Measurements from ENCODE around the gene PROSER3.
"Not testable (repeated sequence)": the region's sequence is repeated elsewhere in the genome, so short reads cannot be mapped to it uniquely, and the experiment has no call there.

Gene PROSER3

DNA sequence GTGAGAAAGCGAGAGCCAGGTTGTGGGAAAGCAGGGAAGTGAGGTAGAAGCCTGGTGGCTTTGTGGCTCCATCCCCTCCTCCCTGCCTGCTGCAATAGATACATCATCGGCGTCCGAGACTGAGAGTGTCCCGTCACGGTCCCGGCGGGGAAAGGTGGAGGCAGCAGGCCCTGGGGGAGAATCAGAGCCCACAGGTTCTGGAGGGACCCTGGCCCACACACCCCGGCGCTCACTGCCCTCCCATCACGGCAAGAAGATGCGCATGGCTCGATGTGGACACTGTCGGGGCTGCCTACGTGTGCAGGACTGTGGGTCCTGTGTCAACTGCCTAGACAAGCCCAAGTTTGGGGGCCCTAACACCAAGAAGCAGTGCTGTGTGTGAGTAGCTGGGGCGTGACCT, 35.1 kb upstream of the PROSER3 start:
- no peak for DNase-seq

DNA sequence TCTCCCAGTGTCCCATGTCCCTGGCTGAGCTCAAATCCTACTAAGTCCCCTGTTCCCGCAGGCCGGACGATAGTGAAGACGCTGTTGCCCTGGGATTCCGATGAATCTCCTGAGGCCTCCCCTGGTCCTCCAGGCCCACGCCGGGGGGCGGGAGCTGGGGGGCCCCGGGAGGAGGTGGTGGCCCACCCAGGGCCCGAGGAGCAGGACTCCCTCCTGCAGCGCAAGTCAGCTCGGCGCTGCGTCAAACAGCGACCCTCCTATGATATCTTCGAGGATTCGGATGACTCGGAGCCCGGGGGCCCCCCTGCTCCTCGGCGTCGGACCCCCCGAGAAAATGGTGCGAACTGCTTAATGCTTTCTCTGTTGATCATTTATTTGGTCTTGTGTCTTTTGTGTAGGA, 34.3 kb upstream of the PROSER3 start:
- DNase-seq: no peak

DNA sequence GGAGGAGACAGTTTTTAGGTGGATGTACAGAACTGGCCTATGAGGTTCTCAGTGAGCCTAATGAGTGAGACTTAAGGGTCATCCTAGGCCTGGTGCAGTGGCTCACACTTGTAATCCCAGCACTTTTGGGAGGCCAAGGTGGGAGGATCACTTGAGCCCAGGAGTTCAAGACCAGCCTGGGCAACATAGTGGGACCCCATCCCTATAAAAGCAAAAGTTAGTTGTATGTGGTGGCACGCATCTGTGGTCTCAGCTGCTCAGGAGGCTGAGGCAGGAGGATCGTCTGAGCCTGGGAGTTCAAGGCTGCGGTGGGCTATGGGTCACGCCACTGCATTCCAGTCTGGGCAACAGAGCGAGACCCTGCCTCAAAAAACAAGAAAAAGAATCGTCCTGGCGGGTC, 33.8 kb upstream of the PROSER3 start:
- DNase-seq: not testable (repeated sequence)

DNA sequence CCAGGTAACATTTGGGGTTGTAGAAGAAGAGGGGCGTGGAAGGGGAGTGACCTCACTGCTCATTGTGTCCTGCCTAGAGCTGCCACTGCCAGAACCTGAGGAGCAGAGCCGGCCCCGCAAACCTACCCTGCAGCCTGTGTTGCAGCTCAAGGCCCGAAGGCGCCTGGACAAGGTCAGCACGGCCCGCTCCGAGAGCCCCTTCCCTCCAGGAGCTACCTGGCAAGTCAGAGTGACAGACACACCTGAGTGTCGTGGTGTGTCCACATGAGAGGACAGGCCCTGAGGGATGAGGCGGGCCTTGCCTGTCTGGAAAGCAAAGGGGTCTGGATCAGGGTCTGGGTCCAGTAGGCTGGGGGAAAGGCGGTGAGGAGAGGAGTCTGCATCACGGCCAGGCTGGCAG, 33.4 kb upstream of the PROSER3 start:
- no peak for DNase-seq

DNA sequence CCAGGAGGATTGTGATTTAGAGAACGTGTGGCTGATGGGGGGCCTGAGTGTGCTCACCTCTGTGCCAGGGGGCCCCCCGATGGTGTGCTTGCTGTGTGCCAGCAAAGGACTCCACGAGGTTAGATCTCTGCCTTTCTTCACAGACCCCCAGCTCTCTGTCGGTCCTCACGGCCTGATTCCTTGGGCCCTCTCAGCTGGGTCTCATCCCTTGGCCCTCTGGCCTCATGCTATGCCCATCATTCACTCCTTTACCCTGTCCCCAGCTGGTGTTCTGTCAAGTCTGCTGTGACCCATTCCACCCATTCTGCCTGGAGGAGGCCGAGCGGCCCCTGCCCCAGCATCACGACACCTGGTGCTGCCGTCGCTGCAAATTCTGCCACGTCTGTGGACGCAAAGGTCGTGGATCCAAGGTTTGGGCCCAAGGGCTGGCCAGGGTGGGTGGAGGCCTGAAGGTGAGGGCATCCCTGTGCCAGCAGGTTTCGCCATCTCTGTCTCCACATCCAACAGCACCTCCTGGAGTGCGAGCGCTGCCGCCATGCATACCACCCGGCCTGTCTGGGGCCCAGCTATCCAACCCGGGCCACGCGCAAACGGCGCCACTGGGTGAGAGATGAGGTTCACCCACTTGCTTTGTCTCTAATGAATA, 32.6 kb upstream of the PROSER3 start:
- no peak for DNase-seq

DNA sequence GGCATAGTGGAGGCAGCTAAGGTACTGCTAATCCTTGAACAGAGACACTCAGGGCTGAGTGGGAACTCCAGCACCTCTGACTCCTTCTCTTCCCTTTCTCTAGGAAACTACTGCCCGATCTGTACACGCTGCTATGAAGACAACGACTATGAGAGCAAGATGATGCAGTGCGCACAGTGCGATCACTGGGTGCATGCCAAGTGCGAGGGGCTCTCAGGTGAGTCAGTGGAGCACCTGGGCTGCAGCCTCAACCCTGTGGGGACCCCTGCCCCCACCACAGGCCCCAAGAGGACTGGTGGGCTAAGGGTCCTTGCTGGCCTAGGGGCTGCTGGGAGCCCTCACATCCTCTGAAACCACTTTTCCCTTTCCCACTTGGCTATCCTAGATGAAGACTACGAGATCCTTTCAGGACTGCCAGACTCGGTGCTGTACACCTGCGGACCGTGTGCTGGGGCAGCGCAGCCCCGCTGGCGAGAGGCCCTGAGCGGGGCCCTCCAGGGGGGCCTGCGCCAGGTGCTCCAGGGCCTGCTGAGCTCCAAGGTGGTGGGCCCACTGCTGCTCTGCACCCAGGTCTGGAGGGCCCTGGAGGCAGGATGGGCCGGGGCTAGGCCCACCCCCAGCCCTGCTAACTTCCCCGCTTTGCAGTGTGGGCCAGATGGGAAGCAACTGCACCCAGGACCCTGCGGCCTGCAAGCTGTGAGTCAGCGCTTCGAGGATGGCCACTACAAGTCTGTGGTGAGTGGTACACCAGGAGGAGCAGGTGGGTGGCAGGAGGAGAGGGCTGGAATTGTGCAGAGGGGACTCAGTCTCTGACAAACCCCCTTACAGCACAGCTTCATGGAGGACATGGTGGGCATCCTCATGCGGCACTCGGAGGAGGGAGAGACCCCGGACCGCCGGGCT, 30.7 kb upstream of the PROSER3 start:
- no peak for DNase-seq

DNA sequence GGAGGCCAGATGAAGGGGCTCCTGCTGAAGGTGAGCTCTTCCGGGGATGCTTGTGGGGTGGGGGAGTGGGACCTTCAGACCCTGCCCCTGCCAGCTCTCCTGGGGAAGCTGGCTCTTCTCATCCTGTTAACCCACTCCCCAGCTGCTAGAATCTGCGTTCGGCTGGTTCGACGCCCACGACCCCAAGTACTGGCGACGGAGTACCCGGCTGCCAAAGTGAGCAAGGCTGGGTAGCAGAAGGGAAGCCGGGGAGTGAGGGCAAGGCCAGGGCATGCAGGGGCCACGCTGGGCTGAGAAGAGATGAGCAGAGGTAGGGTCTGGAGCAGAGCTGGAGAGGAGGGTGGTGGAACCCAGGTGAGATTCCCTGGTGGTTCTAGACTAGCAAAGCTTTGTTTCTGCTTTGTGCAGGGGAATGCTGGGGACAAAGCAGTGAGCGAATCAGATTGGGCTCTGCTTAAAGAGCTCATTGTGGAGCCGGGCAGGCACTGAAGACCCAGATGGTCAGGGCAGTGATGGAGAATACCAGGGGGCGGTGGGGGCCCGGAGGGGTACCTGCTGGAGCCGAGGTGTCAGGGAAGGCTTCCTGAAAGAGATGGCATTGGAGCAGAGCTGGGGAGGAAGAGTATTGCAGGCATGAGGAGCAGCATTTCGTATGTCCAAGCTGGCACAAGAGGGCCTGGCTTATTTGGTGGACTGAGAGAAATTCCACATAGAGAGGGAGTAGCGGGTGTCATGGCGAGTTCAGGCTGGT, 29.8 kb upstream of the PROSER3 start:
- no peak for DNase-seq

DNA sequence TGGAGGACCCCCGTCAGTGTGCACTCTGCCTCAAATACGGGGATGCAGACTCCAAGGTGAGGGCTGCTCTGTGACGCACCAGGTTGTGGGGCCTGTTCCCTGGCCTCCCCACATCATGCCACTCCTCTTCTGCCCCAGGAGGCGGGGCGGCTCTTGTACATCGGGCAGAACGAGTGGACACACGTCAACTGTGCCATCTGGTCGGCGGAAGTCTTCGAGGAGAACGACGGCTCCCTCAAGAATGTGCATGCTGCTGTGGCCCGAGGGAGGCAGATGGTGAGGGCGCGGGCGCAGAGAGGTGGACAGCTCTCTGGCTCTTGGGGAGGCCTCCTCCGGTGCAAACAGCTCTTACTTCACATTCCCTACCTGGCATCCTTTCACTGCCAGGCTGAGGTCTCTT, 29.0 kb upstream of the PROSER3 start:
- DNase-seq: no peak

DNA sequence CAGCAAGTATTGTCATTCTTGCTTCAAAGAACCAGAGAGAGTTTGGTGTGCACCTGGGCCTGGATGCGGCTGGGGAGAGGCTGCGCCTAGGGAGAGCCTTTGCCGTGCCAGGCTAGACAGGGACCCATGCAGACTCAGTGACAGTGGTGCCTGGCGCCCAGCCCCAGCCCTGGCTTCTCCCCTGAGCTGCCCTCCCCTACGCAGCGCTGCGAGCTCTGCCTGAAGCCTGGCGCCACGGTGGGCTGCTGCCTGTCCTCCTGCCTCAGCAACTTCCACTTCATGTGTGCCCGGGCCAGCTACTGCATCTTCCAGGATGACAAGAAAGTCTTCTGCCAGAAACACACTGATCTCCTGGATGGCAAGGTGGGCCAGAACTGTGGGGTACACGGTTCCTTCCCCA, 28.2 kb upstream of the PROSER3 start:
- no peak for DNase-seq

DNA sequence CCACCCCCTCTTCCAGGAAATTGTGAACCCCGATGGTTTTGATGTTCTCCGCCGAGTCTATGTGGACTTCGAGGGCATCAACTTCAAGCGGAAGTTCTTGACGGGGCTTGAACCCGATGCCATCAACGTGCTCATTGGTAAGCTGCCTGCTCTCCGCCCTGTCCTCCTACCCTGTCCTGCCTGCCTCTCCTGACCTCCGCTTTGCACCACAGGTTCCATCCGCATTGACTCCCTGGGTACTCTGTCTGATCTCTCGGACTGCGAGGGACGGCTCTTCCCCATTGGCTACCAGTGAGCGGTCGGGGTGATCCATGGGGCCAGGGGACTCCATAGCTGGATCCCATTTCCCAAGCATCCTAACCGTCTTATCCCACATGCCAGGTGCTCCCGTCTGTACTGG, 27.6 kb upstream of the PROSER3 start:
- DNase-seq: no peak

DNA sequence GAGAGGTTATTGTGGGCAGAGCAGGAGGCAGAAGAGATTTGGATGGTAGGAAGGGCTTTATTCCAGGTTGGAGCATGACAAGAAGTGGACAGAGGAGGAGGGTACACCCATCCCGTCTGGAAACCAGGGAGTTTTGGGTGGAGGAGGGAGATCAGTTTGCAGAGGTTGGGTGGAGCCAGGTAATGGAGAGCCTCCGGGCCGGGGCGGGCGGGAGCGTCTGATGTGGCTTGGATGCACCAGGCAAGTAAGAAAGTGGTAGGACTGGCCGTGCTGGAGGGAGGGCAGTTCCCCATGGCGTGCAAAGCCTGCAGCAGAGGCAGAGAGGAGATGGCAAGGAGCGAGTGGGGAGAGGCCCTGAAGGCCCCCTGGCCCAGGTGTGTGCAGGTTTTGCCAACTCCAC, 26.6 kb upstream of the PROSER3 start:
- DNase-seq: no peak

DNA sequence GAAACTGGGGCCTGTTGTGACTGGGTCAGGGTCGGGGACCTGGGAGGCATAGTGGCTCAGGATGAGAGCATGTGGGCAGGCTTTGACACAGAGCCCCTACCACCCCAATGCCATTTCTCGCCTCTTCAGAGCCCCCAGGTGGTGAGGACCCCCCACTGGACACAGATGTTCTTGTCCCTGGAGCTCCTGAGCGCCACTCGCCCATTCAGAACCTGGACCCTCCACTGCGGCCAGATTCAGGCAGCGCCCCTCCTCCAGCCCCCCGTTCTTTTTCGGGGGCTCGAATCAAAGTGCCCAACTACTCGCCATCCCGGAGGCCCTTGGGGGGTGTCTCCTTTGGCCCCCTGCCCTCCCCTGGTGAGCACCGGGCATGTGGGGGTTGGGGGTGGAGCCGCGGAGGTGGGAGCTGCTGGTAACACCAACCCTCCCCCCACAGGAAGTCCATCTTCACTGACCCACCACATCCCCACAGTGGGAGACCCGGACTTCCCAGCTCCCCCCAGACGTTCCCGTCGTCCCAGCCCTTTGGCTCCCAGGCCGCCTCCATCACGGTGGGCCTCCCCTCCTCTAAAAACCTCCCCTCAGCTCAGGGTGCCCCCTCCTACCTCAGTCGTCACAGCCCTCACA, 26.1 kb upstream of the PROSER3 start:
- DNase-seq: no peak

DNA sequence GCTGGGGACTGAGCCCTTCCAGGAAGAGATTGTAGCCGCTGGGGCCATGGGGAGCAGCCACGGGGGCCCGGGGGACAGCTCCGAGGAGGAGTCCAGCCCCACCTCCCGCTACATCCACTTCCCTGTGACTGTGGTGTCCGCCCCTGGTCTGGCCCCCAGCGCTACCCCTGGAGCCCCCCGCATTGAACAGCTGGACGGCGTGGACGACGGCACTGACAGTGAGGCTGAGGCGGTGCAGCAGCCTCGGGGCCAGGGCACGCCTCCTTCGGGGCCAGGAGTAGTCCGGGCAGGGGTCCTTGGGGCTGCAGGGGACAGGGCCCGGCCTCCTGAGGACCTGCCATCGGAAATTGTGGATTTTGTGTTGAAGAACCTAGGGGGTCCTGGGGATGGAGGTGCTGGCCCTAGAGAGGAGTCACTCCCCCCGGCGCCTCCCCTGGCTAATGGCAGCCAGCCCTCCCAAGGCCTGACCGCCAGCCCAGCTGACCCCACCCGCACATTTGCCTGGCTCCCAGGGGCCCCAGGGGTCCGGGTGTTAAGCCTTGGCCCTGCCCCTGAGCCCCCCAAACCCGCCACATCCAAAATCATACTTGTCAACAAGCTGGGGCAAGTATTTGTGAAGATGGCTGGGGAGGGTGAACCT, 25.3 kb upstream of the PROSER3 start:
- DNase-seq: no peak

DNA sequence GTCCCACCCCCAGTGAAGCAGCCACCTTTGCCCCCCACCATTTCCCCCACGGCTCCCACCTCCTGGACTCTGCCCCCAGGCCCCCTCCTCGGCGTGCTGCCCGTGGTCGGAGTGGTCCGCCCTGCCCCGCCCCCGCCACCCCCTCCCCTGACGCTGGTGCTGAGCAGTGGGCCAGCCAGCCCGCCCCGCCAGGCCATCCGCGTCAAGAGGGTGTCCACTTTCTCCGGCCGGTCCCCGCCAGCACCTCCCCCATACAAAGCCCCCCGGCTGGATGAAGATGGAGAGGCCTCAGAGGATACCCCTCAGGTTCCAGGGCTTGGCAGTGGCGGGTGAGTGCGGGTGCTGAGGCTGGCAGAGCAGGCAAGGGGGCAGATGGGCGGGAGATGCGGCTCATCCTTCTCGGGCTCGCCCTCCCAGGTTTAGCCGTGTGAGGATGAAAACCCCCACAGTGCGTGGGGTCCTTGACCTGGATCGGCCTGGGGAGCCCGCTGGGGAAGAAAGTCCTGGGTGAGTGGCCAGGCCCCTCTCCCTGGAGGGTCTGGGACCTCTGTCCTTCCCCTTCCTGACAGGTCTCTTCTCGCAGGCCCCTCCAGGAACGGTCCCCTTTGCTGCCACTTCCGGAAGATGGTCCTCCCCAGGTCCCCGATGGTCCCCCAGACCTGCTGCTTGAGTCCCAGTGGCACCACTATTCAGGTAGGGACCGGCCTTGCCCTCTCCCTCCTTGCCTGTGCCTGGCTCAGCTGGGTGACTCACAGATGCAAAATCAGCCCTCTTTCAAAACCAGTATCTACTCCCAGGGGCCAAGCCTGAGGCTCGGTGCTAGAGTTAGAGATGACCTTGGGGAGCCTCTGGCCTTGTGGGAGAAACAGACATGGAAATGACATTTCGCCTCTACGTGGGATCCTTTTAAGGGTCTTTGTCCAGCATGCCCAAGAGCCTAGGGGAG, 24.5 kb upstream of the PROSER3 start:
- DNase-seq: no peak

DNA sequence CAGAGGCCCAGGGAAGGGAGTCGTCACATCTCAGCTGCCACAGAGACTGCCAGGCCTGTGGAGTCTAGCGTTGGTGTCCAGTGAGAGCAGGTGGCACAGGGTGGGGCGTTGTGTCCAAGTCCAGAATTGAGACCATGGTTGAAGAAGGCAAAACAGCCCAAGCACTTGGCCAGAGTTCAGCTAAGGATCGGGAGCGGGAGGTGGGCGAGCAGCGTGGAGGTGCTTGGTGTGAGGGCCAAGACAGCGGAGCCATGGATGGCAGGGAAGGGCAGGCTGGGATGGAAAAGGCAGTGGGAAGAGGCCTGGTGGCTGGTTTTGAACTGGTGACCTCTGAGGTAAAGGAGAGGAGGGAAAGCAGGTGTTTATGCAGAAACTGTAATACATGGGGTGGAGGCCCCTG, 23.7 kb upstream of the PROSER3 start:
- DNase-seq: no peak

DNA sequence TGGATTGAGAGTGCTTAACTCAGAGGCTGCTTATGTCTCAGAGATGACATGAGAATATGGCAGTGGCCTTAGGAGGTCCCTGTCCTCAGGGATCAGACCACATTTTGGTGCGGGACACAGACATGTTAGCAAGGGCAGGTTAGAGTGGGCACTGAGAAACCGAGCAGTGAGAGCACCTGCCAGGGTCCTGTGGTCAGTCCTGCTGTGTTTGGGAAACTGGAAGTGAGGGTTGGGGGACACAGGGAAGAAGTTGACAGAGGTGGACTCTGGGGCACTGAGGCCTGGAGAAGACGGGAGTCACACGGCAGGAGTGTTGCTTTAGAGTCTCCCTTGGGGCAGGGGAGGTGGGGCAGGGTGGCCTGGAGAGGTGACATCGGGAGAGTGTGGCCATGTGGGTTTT, 23.1 kb upstream of the PROSER3 start:
- no peak for DNase-seq

DNA sequence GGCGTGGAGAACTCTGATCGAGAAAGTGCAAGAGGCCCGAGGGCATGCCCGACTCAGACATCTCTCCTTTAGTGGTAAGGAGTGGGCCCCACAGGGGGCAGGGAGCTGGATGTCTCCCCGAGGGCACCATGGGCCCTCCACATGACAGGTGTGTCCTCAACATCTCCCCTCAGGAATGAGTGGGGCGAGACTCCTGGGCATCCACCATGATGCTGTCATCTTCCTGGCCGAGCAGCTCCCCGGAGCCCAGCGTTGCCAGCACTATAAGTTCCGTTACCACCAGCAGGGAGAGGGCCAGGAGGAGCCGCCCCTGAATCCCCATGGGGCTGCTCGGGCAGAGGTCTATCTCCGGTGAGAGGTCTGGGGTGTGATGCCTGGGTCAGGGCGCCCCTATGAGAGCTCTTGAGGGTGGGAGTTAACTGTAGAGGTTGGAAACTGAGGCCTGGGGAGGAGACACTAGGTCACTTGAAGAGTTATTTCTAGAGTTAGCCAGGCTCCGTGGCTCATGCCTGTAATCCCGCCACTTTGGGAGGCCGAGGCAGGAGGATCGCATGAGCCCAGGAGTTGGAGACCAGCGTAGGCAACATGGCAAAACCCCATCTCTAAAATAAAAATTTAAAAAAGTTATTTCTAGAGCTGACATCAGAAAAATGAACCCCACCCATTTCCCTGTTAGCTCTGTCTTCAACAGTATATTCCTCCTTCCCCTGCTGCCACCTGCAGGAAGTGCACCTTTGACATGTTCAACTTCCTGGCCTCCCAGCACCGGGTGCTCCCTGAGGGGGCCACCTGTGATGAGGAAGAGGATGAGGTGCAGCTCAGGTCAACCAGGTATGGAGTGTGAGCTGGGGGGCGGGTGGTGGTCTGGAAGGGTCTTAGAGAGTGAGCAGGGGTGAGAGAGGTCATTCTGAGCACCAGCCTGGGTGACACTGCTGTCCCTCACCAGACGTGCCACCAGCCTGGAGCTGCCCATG, 20.8 kb upstream of the PROSER3 start:
- no peak for DNase-seq

DNA sequence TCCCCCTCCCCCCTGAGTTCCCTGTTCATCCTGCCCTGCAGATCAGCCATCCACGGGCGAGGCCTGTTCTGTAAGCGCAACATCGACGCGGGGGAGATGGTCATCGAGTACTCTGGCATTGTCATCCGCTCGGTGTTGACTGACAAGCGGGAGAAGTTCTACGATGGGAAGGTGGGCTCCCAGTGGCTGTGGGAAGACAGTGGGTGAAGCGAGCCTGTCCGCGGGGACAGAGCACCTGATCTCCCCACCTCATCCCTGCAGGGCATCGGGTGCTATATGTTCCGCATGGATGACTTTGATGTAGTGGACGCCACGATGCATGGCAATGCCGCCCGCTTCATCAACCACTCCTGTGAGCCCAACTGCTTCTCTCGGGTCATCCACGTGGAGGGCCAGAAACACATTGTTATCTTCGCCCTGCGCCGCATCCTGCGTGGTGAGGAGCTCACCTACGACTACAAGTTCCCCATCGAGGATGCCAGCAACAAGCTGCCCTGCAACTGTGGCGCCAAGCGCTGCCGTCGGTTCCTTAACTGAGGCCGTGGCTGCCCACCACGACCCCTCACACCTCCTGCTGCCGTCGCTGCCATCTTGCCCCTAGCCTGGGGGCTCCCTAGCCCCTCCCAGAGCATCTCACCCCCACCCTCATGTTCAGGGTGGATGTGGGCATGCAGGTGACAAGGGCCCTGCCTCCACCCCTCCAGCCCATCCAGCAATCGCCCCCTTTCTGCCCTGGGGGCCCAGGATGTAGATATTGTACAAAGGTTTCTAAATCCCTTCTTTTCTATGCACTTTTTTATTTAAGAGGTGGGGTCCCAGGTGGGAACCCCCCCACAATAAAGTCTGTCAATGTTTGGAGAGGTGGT, 19.7 kb upstream of the PROSER3 start:
- DNase-seq: no peak

DNA sequence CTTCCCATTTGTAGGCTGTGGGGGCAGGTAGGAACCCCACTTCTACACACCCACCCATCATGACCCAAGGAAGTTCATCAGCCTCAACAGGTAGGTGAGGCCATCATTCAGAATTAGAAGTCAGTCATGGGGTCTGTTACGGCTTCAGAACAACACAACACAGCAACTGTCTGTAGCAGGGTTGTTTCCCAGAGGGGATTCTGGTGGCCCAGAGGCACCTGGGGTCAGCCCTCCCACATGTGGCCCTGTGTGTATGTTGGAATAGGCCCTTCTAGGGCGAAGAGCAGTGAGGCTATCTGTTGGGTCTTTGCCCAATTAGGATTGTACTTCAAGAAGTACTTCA, 19.1 kb upstream of the PROSER3 start:
- DNase-seq: no peak
